Stimulated activated CD8-positive, alpha-beta memory T cell treated with anti-CD3 and anti-CD28 coated beads, Interleukin-2, amount 100 ng/mL, for 1 hour (primary cell): ENCODE data around the gene KANK2.
"Not testable (repeated sequence)": the region's sequence is repeated elsewhere in the genome, so short reads cannot be mapped to it uniquely, and the experiment has no call there.

Source experiments
- DNase-seq, 2 donors: peaks; one replicate each; pipeline ENCODE4 v3.0.0-alpha.2; 2020; ENCODE audit warnings: low read depth in 2 of 2

The KANK2 gene

GRCh38 chr19:11172576-11172975 lies 24.8 kb downstream of the KANK2 start:
- no peak for DNase-seq

- no peak for DNase-seq
These were observed 26.2 kb downstream of the KANK2 start for GRCh38 chr19:11171144-11171543.

- DNase-seq: no peak
These were observed 27.3 kb downstream of the KANK2 start for GRCh38 chr19:11169896-11170678.

GRCh38 chr19:11168568-11168967 lies 28.8 kb downstream of the KANK2 start:
- no peak for DNase-seq

- no peak for DNase-seq
These were observed 30.8 kb downstream of the KANK2 start for GRCh38 chr19:11166281-11167142.

- no peak for DNase-seq
These were observed 31.8 kb downstream of the KANK2 start for GRCh38 chr19:11165486-11166030.

GRCh38 chr19:11164879-11165406 lies 32.4 kb downstream of the KANK2 start:
- no peak for DNase-seq

GRCh38 chr19:11164296-11164695 lies 33.0 kb downstream of the KANK2 start:
- no peak for DNase-seq

- not testable (repeated sequence) for DNase-seq
These were observed 36.9 kb downstream of the KANK2 start for GRCh38 chr19:11160440-11160768.

GRCh38 chr19:11159598-11160439 lies 37.5 kb downstream of the KANK2 start:
- no peak for DNase-seq

- DNase-seq: peak; percentile 76 to 78
These were observed 41.8 kb downstream of the KANK2 start, which contains the start of gene SPC24 for GRCh38 chr19:11155373-11156120. TSS of gene SPC24 (minus strand) at chr19:11155782. CDS start at chr19:11155776, 6 bp downstream.

- no peak for DNase-seq
These were observed 42.7 kb downstream of the KANK2 start for GRCh38 chr19:11154683-11155047.

GRCh38 chr19:11152318-11153062 lies 44.9 kb downstream of the KANK2 start:
- no peak for DNase-seq

- no peak for DNase-seq
These were observed 46.2 kb downstream of the KANK2 start for GRCh38 chr19:11151181-11151580.

GRCh38 chr19:11148001-11148400 lies 49.3 kb downstream of the KANK2 start:
- DNase-seq: no peak

- no peak for DNase-seq
These were observed 51.8 kb downstream of the KANK2 start for GRCh38 chr19:11145536-11145924.

- DNase-seq: no peak
These were observed 54.7 kb downstream of the KANK2 start for GRCh38 chr19:11142528-11143171.

GRCh38 chr19:11141937-11142527 lies 55.3 kb downstream of the KANK2 start:
- no peak for DNase-seq

- DNase-seq: no peak
These were observed 56.4 kb downstream of the KANK2 start for GRCh38 chr19:11140896-11141295.
